ENCODE results near the gene ZNF358. TPM values are rescaled to one million over a fixed set of nuclear protein-coding genes. Genes with fewer than 3 reads are reported as not detected.

ZNF358 gene
- total RNA-seq, 2 donors from 2014 or later, result 20.2 to 44.1 TPM

DNA sequence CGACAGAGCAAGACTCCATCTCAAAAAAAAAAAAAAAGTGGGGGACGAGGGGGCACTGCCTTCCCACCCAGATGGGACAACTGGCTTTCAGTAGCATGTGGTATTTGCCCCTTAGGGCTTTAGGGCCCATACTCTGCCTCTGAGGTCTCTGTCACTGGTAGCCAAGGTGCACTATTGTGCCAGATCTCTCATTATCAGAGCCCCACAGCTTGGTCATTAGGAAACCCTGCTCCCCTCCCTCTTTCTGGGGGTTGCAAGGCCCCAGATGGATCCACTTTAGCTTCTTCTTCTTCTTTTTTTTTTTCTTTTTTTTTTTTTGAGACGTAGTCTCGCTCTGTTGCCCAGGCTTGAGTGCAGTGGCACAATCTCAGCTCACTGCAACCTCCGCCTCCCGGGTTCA is 11.2 kb upstream of the ZNF358 start:
- DNase-seq, result no peak
- H3K9ac ChIP-seq (ENCODE audit: low read depth in 2 of 2, low read length in 2 of 2), result no peak overlapping the region
- H3K9me3 ChIP-seq, result no peaks in the 10 kb centered on the region
- H3K27me3 ChIP-seq, result peaks cover 16% of the 10 kb centered on the region
- H3K36me3 ChIP-seq, result no peaks in the 10 kb centered on the region
- H3K4me3 ChIP-seq, result no peak overlapping the region
- intact Hi-C loops (cut with DNase I), result no loop called here
- H3K27ac ChIP-seq, result no peak overlapping the region
- no peak for TF ChIP-seq CTCF (IDR thresholded peaks at IDR 0.05)
- peaks cover 6% of the 10 kb centered on the region for H3K4me1 ChIP-seq

DNA sequence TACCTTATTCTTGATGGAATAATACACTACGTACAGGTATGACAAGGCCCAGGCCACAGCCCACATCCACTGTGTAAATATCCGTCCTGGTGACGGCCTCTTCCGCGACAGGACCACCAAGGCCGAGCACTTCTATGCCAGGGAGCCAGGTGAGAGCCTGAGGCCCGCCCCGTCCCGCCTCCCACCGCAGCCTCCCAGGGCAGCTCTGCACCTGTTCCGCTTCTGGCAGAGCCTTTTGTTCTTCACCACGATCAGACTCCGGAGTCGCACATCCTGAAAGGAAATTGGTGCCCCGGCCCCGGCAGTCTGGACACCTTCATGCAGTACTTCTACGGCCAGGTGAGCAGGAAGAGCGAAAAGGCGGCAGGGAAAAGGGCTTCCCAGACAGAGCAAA is 10.6 kb upstream of the ZNF358 start:
- Histone ChIP-seq H3K9ac (ENCODE audit: low read depth in 2 of 2, low read length in 2 of 2) (peak overlapping the region; percentile 39 to 66), H3K27me3 (peaks cover 16% of the 10 kb centered on the region), H3K36me3 (no peaks in the 10 kb centered on the region), H3K9me3 (no peaks in the 10 kb centered on the region), H3K4me1 (peaks cover 6% of the 10 kb centered on the region), H3K27ac (peak overlapping the region; percentile 50), H3K4me3 (peak overlapping the region; percentile 34)
- intact Hi-C loops (cut with DNase I), result no loop called here
- no peak for TF ChIP-seq CTCF (IDR thresholded peaks at IDR 0.05)
- DNase-seq, result peak; percentile 50

GRCh38 chr19:7505682-7506384 is 10.1 kb upstream of the ZNF358 start:
- Histone ChIP-seq H3K9me3 (no peaks in the 10 kb centered on the region), H3K36me3 (no peaks in the 10 kb centered on the region), H3K4me3 (peak overlapping the region; percentile 34), H3K27me3 (peaks cover 13% of the 10 kb centered on the region), H3K9ac (ENCODE audit: low read depth in 2 of 2, low read length in 2 of 2) (peak overlapping the region in 1 of 2 donors; percentile 66), H3K4me1 (peaks cover 6% of the 10 kb centered on the region), H3K27ac (peak overlapping the region; percentile 50)
- DNase-seq, result no peak
- TF ChIP-seq CTCF (IDR thresholded peaks at IDR 0.05), result no peak
- intact Hi-C loops (cut with DNase I), result no loop called here

GRCh38 chr19:7506385-7507328 is 9.2 kb upstream of the ZNF358 start:
- Histone ChIP-seq H3K4me3 (no peak overlapping the region), H3K4me1 (peaks cover 6% of the 10 kb centered on the region), H3K36me3 (no peaks in the 10 kb centered on the region), H3K27me3 (peaks cover 5% of the 10 kb centered on the region), H3K9me3 (no peaks in the 10 kb centered on the region), H3K27ac (no peak overlapping the region), H3K9ac (ENCODE audit: low read depth in 2 of 2, low read length in 2 of 2) (no peak overlapping the region)
- peak; percentile 96 for DNase-seq
- no peak for TF ChIP-seq CTCF (IDR thresholded peaks at IDR 0.05)
- intact Hi-C loops (cut with DNase I), result no loop called here

GRCh38 chr19:7507884-7508283 is 8.0 kb upstream of the ZNF358 start:
- Histone ChIP-seq H3K9ac (ENCODE audit: low read depth in 2 of 2, low read length in 2 of 2) (no peak overlapping the region), H3K4me3 (no peak overlapping the region), H3K27ac (no peak overlapping the region), H3K9me3 (no peaks in the 10 kb centered on the region), H3K4me1 (peaks cover 6% of the 10 kb centered on the region), H3K36me3 (no peaks in the 10 kb centered on the region), H3K27me3 (no peaks in the 10 kb centered on the region)
- intact Hi-C loops (cut with DNase I), result no loop called here
- TF ChIP-seq CTCF (IDR thresholded peaks at IDR 0.05), result no peak
- DNase-seq, result peak; percentile 87

All from colonic mucosa (tissue), 4 donors.